Fibroblast of the conjunctiva (primary cell): ENCODE results near the gene NEDD4L.
"Not testable (repeated sequence)": the region's sequence is repeated elsewhere in the genome, so short reads cannot be mapped to it uniquely, and the experiment has no call there.

ENCODE experiments used
- DNase-seq: peaks from one replicate; pipeline ENCODE4 v3.0.0-alpha.2; 2010; ENCODE audit warnings: low read depth

The NEDD4L gene

DNA sequence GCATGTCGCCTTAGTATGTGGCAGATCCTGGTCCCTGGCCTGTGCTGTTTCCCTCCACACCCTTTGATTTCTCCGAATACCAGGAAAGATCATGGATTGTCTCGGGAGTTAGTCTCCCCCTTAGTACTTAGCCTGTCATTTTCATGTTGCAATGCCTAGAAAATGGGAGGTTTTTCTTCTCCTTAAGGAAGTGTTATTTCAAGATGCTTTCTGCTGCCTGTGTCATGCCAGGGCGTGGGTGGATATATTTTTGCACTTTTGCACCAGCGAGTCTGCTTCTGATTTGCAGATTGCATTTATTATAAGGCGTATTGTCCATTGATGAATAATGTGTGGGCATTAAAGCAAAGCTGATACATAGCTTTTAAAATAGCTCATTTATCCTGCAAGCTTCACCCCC is 223.5 kb downstream of the NEDD4L start:
- no peak for DNase-seq

DNA sequence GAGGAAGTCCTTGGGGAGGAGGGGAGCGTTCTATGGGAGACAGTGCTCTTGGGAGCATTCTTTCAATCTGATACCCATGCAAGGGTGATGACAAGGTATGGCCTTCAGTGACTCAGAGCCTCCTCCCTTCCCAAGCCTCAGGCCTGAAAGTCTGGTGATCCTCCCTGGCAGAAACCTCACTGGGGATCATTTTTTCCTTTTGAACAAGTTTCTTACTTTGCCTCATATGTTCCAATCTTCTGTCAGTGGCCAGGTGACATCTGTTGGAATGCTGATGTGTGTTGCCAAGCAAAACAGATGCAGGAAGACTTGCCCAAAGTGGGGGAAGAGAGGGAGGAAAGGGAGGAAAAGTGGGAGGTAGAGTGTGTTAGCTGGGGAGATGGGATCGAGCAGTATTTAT is 224.8 kb downstream of the NEDD4L start:
- DNase-seq, result no peak

DNA sequence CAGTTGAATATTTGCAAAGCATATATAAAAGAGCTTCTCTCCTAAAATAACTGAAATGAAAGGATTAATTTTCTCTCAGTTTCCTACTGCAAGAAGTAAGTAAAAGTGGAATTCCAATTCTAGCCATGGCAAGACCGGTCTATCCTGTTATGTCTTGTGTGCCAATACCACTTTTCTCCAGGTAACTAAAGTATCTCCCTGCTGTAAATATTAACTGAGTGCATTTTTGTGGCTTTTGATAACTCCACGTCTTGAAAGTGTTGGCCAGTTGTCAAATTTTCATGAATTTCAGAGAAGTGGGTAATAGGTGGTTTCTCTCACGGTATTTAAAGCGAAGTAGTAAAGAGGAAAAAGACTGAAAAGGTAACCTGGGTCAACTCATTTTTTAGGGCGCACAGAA is 225.9 kb downstream of the NEDD4L start:
- no peak for DNase-seq

DNA sequence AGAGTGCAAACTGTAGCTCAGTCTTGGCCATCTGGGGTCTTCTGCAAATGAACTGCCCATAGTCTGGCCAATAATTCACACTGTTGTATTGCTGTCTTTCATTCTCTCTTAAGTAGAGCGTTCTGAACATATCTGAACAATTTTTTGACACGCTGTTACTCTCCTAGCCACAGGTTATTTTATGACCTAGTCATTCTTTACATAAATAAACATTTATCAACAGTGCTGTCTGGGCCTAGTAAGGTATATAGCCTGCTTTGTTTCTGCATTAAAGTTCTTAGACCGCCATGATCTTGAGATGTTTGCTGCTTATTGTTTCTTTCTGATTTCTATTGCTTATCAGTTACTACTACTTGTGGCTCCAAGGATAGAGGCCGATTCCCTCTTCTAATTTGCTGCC is 226.4 kb downstream of the NEDD4L start:
- DNase-seq, result no peak

DNA sequence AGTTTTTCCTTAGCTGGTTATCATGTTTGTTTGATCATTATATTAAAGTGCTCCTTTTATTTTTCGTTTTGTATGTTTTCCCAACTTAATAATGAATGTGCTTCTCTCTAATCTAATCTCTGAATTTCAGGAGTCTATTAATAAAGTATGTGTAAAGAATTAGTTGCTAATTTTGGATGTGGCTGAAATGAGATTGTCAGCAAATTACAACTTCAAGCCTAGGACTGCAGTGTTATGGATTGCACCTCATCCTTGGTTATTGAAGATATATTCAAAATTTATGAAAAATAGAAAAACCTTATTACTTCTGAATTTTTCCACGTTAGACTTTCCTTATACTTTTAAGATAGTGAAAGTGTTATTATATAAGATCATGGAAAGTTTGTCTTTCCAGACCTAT is 227.7 kb downstream of the NEDD4L start:
- no peak for DNase-seq

DNA sequence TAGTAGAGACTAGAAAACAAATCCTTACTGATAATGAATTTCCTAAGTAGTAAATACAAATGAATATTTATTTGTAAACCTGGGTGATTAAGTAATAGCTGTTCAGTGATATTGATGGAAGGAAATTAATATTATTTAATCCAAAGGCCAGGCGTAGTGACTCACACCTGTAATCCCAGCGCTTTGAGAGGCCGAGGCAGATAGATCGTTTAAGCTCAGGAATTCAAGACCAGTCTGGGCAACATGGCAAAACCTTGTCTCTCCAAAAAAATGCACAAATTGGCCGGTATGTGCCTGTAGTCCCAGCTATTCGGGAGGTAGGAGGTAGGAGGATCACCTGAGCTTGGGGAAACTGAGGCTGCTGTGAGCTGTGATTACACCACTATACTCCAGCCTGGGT is 228.2 kb downstream of the NEDD4L start:
- DNase-seq, result no peak

DNA sequence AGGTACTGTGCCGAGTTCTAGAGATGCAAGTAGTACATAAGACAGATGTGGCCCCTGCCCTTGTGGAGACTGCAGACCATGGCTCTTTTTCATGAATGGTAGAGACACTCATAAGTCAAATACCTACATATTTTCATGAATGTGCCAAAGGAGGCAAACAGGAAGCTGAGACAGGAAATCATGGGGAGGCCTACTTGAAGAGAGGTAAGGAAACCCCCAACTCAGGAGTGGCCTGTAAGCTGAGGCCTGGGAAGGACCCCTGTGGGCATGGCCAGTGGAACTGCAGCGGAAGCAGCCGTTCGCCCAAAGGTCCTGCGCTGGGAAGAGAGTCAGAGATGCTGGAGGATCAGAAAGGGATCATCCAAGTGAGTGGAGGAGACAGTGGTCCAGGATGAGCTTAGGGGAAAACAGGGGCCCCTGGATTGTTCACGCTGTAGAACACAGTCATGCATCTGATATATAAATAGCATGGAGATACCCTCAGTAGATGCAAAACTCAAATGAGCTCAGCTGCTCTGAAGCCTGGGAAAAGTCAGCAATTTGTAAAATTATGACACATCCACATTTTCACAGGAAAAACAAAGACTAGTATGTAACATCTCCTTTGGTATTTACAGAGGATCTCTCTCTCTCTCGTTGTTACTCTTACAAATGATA is 228.9 kb downstream of the NEDD4L start:
- DNase-seq, result no peak

DNA sequence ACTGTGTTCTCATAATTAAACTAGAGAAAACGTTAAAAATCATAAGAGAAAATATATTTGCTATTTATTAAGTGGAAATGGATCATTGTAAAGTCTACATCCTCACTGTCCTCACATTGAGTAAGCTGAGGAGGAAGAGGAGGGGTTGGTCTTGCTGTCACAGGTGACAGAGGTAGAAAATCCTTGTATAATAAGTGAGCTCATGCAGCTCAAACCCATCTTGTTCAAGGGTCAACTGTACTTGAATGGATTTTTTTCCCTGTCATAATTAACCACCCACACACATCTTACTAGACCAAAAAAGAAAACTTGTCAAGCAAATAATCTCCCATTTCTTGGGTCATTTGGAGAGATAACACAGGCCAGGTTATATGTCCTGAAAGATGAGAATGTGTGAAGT is 231.2 kb downstream of the NEDD4L start:
- DNase-seq, result no peak

DNA sequence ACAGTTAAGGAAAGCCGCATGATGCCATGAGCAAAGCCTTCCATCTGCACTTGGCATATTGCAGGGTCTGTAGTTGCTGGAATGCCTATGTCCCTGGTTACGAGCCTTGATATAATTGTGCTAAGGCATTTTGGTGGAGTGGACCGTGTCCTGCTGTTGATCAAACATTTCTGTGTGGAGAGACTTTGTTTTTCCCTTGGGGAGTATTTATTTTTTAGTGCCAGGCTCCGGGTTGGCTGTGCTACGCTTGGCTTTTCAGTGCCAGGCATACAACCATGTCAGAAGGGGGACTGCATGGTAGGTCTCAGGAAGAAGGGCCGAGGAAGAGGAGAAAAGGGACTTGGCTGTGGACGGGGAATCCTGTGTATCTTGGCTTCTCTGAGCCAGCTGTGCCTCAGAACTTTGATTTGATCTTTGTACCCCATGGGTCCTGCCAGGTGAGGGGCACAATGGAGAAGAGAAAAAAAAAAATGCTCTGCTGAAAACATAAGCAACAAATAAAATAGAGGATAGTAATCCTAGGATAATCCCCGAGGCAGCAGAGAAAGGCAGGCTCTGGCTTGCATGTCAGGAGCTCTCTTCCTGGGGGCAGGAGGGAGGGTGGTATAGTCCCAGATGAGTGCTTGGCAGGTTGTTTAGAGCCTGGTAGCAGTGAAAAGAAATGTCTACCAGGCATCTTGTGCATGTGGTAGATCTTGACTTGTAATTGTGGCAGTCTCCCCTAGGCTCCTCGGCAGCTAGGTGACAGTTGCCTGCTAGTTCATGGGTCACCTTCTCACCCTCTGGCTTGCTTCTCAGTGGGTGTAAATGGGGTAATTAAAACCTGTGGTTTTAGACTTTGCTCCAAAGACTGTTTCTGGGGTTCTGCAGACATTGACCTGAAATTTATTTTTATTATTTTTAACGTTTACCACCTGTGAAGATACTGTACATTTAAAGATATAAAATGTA is 233.0 kb downstream of the NEDD4L start:
- no peak for DNase-seq

DNA sequence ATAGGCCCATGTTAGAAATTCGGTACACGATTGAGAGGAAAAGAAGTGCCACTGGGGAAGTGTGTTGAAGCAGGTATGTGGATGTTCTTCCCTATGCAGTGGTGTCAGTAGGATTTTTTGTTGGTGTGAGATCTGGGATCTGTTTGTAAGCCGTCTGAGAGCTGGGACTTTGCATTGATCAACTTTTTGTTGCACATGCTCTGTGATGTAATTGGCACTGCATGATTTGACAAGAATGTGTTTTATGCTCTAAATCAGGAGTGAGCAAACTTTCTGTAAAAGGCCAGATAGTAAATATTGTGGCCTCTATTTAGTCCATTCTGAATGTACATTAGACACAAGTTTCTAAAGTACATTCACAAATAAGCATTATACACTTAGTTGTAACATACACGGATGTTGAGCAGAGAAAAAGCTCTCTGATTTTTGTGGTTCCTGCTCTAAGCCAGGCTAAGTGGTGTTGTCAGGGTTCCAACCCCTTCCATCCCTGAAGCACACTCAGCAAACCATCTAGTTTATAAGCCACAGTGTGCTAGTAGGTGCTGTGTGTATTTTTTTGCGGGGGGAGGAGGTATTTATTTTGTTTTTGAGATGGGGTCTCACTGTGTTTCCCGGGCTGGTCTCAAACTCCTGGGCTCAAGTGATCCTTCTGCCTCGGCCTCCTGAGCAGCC is 235.6 kb downstream of the NEDD4L start:
- DNase-seq, result no peak

DNA sequence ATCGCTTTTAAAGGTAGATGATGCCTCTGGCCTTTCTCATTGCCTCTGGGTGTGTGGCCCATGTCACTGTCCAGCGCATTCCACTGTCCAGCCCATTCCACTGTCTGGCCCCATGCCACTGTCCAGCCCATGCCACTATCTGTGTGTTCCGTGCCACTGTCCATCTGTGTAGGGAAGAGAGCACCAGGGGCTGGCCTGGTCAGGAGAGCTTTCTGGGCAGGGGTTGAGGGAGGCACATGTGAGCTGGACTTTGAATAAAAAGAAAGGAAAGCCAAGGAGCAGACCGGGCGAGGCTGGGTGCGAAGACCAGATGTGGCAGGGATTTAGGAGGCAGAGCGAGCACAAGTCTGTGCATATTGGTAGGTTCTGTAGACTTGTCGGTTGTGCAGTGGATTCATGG is 236.2 kb downstream of the NEDD4L start:
- DNase-seq, result no peak

DNA sequence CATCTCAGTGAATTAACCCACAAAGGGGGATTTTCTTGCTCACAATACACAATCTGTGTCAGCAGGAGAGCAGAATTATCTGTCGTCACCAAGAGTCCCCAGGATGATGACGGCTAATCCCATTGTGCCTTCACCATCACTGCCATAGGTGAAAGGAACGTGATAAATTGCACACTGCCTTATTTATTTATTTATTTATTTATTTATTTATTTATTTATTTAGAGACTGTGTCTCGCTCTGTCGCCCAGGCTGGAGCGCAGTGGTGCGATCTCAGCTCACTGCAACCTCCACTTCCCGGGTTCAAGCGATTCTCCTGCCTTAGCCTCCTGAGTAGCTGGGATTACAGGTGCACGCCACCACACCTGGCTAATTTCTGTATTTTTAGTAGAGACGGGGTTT is 238.8 kb downstream of the NEDD4L start:
- DNase-seq, result not testable (repeated sequence)

DNA sequence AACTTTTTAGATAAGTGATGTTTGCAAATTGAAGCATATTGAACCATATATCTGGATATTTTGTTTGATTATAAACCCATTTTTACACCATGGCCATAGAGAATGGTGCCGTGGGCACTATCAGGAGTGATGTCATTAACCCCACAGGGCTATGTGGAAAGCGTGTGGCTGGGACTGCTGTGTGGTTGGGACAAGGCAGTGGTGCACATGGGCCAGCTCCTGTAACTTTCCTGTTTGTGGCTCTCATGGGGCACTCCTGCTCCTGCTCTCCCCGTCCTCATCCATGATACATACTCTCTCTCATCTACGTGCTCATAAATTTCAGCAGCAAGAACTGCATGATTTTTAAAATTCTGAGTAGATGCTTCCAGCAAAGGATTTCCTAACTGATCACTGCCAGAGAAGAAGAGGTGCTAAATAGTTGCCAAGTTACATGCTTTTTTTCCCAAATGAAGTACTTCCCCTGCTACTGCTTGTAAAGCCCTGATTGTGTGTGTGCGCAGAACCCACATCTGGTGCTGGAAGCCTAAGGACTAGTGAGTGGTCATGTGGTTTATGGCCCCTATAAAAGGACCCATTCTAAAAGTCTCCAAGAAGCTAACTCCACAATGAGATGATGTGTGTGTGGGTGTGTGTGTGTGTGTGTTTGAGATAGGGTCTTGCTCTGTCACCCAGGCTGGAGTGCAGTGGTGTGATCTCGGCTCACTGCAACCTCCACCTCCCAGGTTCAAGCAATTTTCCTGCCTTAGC is 240.8 kb downstream of the NEDD4L start:
- no peak for DNase-seq

DNA sequence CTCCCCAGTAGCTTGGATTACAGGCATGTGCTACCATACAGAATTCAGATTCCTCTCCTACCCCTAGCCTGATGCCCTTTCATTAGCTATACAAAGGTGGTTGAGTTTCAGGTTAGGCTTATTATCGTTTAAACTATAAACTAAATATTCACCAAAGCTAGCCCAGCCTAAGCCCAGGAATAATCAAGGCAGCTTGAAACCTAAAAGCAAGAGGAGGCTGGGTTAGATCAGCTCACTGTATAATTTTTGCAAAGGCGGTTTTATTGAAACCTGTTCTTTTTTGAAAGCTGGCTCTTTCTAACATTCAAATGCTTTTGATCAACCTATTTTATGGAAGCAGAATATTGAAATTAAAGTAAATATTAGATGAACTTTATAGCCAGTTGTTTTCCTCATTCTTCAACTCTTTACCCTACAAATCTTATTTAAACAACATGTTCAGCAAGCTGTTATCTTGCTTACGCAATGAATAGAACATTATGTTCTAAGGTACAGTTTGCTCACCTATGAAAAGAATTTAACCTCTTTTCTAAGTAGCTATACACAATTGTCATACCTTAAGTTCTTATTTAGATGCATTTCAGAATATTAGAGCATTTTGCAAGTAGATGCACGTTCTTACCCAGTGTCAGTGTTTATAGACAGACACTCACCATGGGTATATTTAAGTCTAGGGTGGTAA is 241.6 kb downstream of the NEDD4L start:
- no peak for DNase-seq

DNA sequence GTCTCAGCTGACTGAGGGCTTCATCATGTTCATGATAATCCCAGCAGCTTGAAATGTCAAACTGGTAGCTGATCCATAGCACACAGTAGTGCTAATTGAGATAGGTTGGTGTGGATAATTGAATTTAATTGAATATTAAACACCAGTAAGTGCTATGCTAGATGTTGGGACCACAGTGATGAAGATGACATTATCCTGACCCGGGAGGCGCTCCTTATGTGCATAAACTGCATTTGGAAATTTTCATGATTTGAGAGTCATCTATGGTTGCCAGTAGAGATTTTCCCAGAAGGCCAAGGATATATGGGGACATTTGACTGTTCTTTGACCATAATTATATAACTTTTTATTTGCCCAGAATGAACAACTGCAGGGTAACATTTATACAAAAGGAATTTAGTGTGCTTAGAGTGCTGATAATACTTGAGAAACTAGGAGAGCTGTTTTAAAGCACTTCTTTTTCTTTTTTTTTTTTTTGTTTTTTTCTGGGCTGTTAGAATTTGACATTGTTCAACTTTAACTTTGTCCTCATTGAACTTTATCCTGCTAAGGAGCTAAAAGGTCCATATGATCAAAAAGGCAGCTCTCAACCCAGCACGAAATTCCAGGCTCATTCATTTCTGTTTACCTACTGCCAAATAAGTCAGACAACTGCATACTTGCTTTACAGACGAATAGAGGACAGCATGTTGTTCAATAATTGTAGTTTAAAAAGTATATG is 242.8 kb downstream of the NEDD4L start:
- no peak for DNase-seq

DNA sequence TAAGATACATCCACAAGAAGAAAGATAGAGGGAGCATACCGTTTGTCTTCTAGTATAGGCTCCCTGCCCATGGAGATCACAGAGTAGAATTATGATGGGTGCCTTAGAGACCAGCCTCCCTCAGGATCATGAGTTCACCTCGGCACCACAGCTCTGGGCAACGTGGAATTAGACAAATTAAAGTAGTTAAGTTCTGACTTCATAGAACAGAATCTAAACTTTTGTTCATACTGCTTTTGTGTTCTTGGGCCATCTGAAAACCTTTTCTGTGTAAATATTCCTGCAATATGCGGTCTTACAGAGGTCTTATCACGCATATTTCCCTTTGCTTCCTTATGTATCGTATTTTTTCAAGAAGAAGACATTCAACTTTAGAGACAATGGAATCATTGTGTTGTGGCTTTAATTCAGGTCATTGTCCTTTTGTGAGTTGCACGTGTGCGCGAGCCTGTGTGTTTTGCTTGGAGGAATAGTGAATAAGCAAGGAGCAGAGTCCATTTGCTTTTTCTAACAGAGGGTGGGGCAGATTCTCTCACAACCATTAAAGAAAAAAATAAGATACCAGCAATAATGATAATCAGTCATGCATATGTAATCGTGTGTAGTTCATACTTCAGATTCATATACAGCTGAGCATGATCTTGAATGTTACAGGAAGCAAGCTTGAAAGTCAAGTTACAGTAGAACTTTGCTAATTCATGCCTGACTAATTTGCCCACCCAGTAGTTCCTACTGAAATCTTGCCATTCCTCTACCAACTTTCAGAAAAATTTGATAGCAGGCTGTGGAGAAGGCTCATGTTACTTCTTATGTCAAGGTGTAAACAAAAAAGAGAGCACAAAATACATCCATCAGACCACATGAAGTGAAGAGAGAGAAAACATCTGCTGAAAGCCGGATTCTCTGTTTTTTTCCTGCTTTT is 243.6 kb downstream of the NEDD4L start:
- no peak for DNase-seq

DNA sequence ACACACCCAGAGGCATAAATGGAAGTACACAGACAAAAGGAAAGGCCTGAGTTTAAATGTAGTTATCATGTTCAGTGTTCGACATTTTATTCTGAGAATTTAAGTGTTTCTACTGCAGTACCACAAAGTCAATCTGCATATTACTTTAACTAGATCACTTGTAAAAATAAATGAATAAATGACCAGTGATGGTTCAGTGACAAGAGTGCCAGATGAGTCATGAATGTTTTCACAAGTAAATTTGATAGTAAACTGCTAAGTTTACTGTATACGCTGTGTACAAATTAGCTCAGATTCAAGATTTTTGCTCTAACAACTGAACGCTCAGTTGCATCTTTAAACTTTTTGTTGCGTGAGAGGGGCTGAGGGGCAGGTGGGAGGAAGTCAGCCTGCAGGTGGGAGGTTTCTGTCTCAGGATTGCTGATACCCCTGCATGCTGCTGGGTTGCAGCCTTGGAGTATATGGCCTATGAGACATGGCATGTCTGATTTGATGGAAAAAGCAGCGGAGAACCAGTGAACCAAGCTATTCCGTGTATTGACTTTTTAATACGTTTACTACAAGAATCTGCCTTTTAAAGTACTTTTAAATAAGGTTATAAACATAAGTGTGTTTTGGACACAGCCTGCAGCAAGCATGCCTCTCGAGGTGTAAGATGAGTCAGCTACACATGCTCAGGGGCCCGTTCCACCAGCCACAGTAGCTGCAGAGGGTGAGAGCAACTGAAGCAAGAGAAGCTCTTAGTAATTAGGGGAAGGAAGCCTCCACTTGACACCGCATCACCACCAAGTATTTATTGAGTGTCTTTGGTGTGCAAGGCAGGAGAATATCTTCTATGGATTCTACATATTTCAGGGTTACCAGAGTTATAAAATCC is 245.1 kb downstream of the NEDD4L start:
- no peak for DNase-seq

DNA sequence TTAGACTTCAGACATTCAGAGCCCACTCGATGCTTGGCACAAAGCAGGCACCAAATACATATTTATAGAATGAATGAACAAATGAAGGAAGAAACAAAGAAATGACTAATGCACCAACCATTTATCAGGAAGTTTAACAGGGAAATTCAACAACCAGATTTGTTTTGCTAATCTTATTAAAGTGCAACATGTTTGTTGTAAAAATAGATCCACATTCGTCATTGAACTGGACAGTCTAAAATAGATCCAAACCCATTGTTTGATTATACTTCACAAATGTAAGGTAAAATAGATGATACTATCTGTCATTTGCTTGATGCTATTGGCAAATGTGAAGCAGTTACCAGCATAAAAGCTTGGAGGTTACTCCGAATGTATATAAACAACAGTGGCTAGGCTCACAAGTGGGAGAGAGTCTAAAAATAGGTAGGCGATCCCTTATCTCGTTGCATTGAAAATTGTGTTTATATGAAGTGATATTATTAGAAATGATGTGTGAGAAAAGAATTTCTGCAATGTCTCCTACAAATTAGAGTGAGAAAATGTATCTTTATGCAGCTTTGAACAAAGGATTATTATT is 246.2 kb downstream of the NEDD4L start:
- DNase-seq, result no peak

DNA sequence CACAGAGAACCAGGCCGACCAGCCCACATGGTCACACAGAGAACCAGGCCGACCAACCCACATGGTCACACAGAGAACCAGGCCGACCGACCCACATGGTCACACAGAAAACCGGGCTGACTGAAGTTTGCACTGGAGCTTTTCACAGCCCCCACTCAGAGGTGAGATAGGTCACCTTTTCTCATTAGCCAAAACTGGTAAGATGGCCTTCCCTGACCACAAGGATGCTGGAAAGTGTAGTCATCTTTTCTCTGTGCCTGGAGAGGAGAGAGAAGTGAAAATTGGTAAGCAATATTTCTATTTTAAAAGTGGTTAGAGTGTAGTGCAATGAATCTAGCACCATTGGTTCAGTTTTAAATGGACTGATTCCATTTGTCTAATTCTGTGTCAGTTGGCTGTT is 247.1 kb downstream of the NEDD4L start:
- DNase-seq, result no peak
